H1 (cell line): Measurements from ENCODE around the gene SAMD14. TPM values are rescaled to one million over a fixed set of nuclear protein-coding genes. Genes with fewer than 3 reads are reported as not detected.

Experiments used
- CTCF ChIA-PET: fragments of 300-600 bp; sonication (Branson Sonifier 250); formaldehyde crosslinking; loops from one replicate; lab custom pipeline; 2021; ENCODE audit not compliant: partially characterized antibody; lab: Charles Lee
- POLR2A ChIA-PET: fragments of 300-600 bp; sonication (Branson Sonifier 250); formaldehyde crosslinking; loops from one replicate; lab custom pipeline; 2021; ENCODE audit warnings: inconsistent platforms; ENCODE audit not compliant: partially characterized antibody; lab: Charles Lee
- DNase-seq, 2 experiments: peaks; one replicate each; pipeline versions ENCODE4 v3.0.0 to v3.0.0-alpha.2; 2010 to 2022; ENCODE audit warnings: low spot score in 2 of 2, low read depth in 1 of 2, mixed read lengths in 1 of 2
- FAIRE-seq: peaks from 2 replicates; lab custom pipeline; 2011; peaks lifted over from hg19 to GRCh38; lab: Jason Lieb, UNC
- H2AFZ ChIP-seq: 2 replicates; pipeline ENCODE4 v1.8.1; 2012; ENCODE audit warnings: low read length, inconsistent platforms
- H2AK5ac ChIP-seq: 2 replicates; pipeline ENCODE4 v1.6.1; 2013; ENCODE audit warnings: low read depth, low read length
- H2BK120ac ChIP-seq: replicated peaks from 2 replicates; pipeline ENCODE3; 2013; ENCODE audit warnings: low read depth, low read length, inconsistent platforms
- H2BK12ac ChIP-seq: 2 replicates; pipeline ENCODE4 v1.6.1; 2013; ENCODE audit warnings: low read depth, low read length
- H2BK15ac ChIP-seq: 2 replicates; pipeline ENCODE4 v1.6.1; 2013; ENCODE audit warnings: low read length
- H2BK20ac ChIP-seq: 2 replicates; pipeline ENCODE4 v1.6.1; 2013; ENCODE audit warnings: low read length
- H2BK5ac ChIP-seq: 2 replicates; pipeline ENCODE4 v1.6.1; 2013; ENCODE audit warnings: low read depth, low read length
- H3K14ac ChIP-seq: 2 replicates; pipeline ENCODE4 v1.6.1; 2013; ENCODE audit warnings: inconsistent platforms; ENCODE audit not compliant: insufficient read length
- H3K18ac ChIP-seq: 2 replicates; pipeline ENCODE4 v1.6.1; 2013; ENCODE audit warnings: low read length; ENCODE audit errors: extremely low read depth
- H3K23ac ChIP-seq: 2 replicates; pipeline ENCODE4 v1.6.1; 2013; ENCODE audit warnings: inconsistent platforms; ENCODE audit not compliant: insufficient read length
- H3K23me2 ChIP-seq: 2 replicates; pipeline ENCODE4 v1.6.1; 2013; ENCODE audit warnings: low read depth, low read length
- H3K27ac ChIP-seq: 2 replicates; pipeline ENCODE4 v1.6.1; 2011; ENCODE audit warnings: low read depth, low read length, inconsistent platforms
- H3K27me3 ChIP-seq, 4 experiments: replicated peaks in 1 of 4; 1 replicate in 1 of 4; 2 replicates in 3 of 4; pipeline versions ENCODE4 v1.6.1 to v1.8.1; 2011 to 2013; ENCODE audit warnings: low read length in 3 of 4, mild to moderate bottlenecking in 3 of 4, inconsistent platforms in 2 of 4, mixed read lengths in 2 of 4, moderate library complexity in 1 of 4; ENCODE audit not compliant: control insufficient read depth in 3 of 4, insufficient read depth in 3 of 4; ENCODE audit errors: extremely low read depth in 1 of 4
- H3K36me3 ChIP-seq, 4 experiments: 2 replicates each; pipeline versions ENCODE4 v1.6.1 to v1.8.1; 2011 to 2013; ENCODE audit warnings: mild to moderate bottlenecking in 4 of 4, low read length in 3 of 4, moderate library complexity in 2 of 4, control low read depth in 1 of 4, inconsistent platforms in 1 of 4; ENCODE audit not compliant: insufficient read depth in 4 of 4, control insufficient read depth in 2 of 4
- H3K4ac ChIP-seq: replicated peaks from 2 replicates; pipeline ENCODE3; 2013; ENCODE audit warnings: low read length, low read depth, mixed read lengths, inconsistent platforms; ENCODE audit not compliant: insufficient read length
- H3K4me1 ChIP-seq, 4 experiments: replicated peaks in 1 of 4; 1 replicate in 1 of 4; 2 replicates in 3 of 4; pipeline versions ENCODE4 v1.6.1 to v1.8.1; 2011 to 2013; ENCODE audit warnings: low read length in 3 of 4, inconsistent platforms in 2 of 4, mixed read lengths in 1 of 4; ENCODE audit not compliant: insufficient read depth in 4 of 4, control insufficient read depth in 3 of 4
- H3K4me2 ChIP-seq, 2 experiments: 2 replicates each; pipeline versions ENCODE4 v1.6.1 to v1.8.1; 2011 to 2013; ENCODE audit warnings: low read depth in 2 of 2, low read length in 2 of 2, control low read depth in 1 of 2, inconsistent platforms in 1 of 2, mild to moderate bottlenecking in 1 of 2; ENCODE audit not compliant: insufficient read depth in 1 of 2
- H3K4me3 ChIP-seq, 4 experiments: fragments of 200-600, 300-600 bp in 1 of 4; sonication (generic), shearing (Covaris generic), sonication (Bioruptor Twin) in 1 of 4; 2 replicates each; pipeline versions ENCODE4 v1.5.1 to v1.8.1; 2011 to 2016; ENCODE audit warnings: low read length in 4 of 4, low read depth in 3 of 4, control low read depth in 2 of 4, inconsistent platforms in 2 of 4, mild to moderate bottlenecking in 2 of 4, mixed read lengths in 1 of 4, moderate library complexity in 1 of 4; ENCODE audit not compliant: insufficient read depth in 2 of 4; ENCODE audit errors: extremely low read depth in 1 of 4
- H3K56ac ChIP-seq: replicated peaks from 2 replicates; pipeline ENCODE3; 2013; ENCODE audit warnings: low read depth, mild to moderate bottlenecking, mixed read lengths, low read length, inconsistent platforms; ENCODE audit not compliant: insufficient read length
- H3K79me1 ChIP-seq: 2 replicates; pipeline ENCODE4 v1.6.1; 2013; ENCODE audit warnings: low read depth, low read length, control low read depth
- H3K79me2 ChIP-seq, 2 experiments: 2 replicates each; pipeline versions ENCODE4 v1.6.1 to v1.8.1; 2012 to 2013; ENCODE audit warnings: low read length in 2 of 2, mild to moderate bottlenecking in 2 of 2, inconsistent platforms in 1 of 2; ENCODE audit not compliant: insufficient read depth in 2 of 2, control insufficient read depth in 1 of 2
- H3K9ac ChIP-seq, 4 experiments: replicated peaks in 1 of 4; 1 replicate in 1 of 4; 2 replicates in 3 of 4; pipeline versions ENCODE4 v1.6.1 to v1.8.1; 2011 to 2013; ENCODE audit warnings: low read depth in 3 of 4, low read length in 3 of 4, control low read depth in 2 of 4, mild to moderate bottlenecking in 2 of 4, moderate library complexity in 2 of 4, inconsistent platforms in 1 of 4; ENCODE audit errors: extremely low read depth in 1 of 4
- H3K9me3 ChIP-seq, 2 experiments: 2 replicates each; pipeline versions ENCODE4 v1.6.1 to v1.8.1; 2012 to 2013; ENCODE audit warnings: mild to moderate bottlenecking in 2 of 2, moderate library complexity in 2 of 2, control low read depth in 1 of 2, inconsistent platforms in 1 of 2, low read depth in 1 of 2, low read length in 1 of 2, mixed read lengths in 1 of 2; ENCODE audit not compliant: insufficient read depth in 2 of 2
- H4K20me1 ChIP-seq, 2 experiments: replicated peaks in 1 of 2; 2 replicates each; pipeline versions ENCODE3 to v1.8.1; 2011 to 2013; ENCODE audit warnings: inconsistent platforms in 2 of 2, low read length in 2 of 2, mild to moderate bottlenecking in 1 of 2; ENCODE audit not compliant: insufficient read depth in 2 of 2, control insufficient read depth in 1 of 2
- H4K5ac ChIP-seq: 2 replicates; pipeline ENCODE4 v1.6.1; 2013; ENCODE audit warnings: low read length, low read depth, mixed read lengths, inconsistent platforms; ENCODE audit not compliant: insufficient read length
- H4K8ac ChIP-seq: 2 replicates; pipeline ENCODE4 v1.8.0; 2013; ENCODE audit warnings: mild to moderate bottlenecking, moderate library complexity, low read length, inconsistent platforms; ENCODE audit not compliant: insufficient read depth; ENCODE audit errors: extremely low read depth
- H4K91ac ChIP-seq: replicated peaks from 2 replicates; pipeline ENCODE3; 2013; ENCODE audit warnings: low read length, mixed read lengths, inconsistent platforms; ENCODE audit not compliant: insufficient read length
- ASH2L ChIP-seq: fragments of 200-600, 300-600 bp; sonication (generic); IDR thresholded peaks from one replicate; pipeline ENCODE4 v1.7.1; 2017; ENCODE audit warnings: low read length
- ATF3 ChIP-seq: IDR thresholded peaks from 2 replicates; pipeline ENCODE4 v1.6.1; 2011; ENCODE audit warnings: low read depth, mild to moderate bottlenecking, low read length; ENCODE audit not compliant: insufficient read depth
- CREB1 ChIP-seq: IDR thresholded peaks from 2 replicates; pipeline ENCODE4 v1.6.1; 2012; ENCODE audit warnings: inconsistent platforms
- HDAC2 ChIP-seq, 2 experiments: fragments of 300-600 bp in 1 of 2; sonication (generic) in 1 of 2; IDR thresholded peaks; 2 replicates each; pipeline ENCODE4 v1.6.1; 2011 to 2012; ENCODE audit warnings: low read depth in 2 of 2, low read length in 2 of 2, mild to moderate bottlenecking in 2 of 2, moderate library complexity in 2 of 2, borderline replicate concordance in 1 of 2, inconsistent platforms in 1 of 2
- JUND ChIP-seq: IDR thresholded peaks from 2 replicates; pipeline ENCODE4 v1.6.1; 2011; ENCODE audit warnings: mild to moderate bottlenecking, improper control_type of control experiment, low read length
- KDM1A ChIP-seq: fragments of 200-600, 300-600 bp; sonication (generic); IDR thresholded peaks from 2 replicates; pipeline ENCODE4 v1.7.1; 2016; ENCODE audit warnings: mild to moderate bottlenecking, low read length, borderline replicate concordance
- RFX5 ChIP-seq: IDR thresholded peaks from 2 replicates; pipeline ENCODE4 v1.6.1; 2011; ENCODE audit warnings: low read depth, low read length, improper control_type of control experiment, borderline replicate concordance
- SP4 ChIP-seq: IDR thresholded peaks from 2 replicates; pipeline ENCODE4 v1.6.1; 2012; ENCODE audit warnings: low read length, inconsistent platforms
- SRF ChIP-seq: IDR thresholded peaks from 2 replicates; pipeline ENCODE4 v1.6.1; 2011; ENCODE audit warnings: mild to moderate bottlenecking, low read depth, low read length, moderate library complexity
- WGBS, 2 experiments: shearing (Covaris generic) in 1 of 2; methylation state at CpG; one replicate each; pipeline versions ENCODE4 v1.1.6 to v1.1.7; 2013 to 2015; ENCODE audit warnings: low lambda C conversion rate in 2 of 2, mixed read lengths in 2 of 2, inconsistent platforms in 1 of 2, low coverage in 1 of 2, missing lambda C conversion rate in 1 of 2; ENCODE audit not compliant: insufficient replicate concordance in 2 of 2, insufficient coverage in 1 of 2, insufficient read length in 1 of 2; ENCODE audit errors: extremely low coverage in 1 of 2, missing lambda C conversion rate in 1 of 2; 5-methylcytosine and 5-hydroxymethylcytosine counted together
- polyA plus RNA-seq, 7 experiments: library from polyadenylated mRNA; depleted of rRNA in 3 of 7; stranded (reverse) in 5 of 7; unstranded in 2 of 7; fragments of >200 nt in 5 of 7; fragments of 200-250 nt in 2 of 7; gene quantifications; 1 replicate in 5 of 7; 2 replicates in 1 of 7; 4 replicates in 1 of 7; pipeline versions ENCODE4 v1.2.1 to v1.2.3, GENCODE V29; 2011 to 2013; ENCODE audit warnings: missing spikeins in 2 of 7, mixed read lengths in 2 of 7
- total RNA-seq: library from RNA; stranded (reverse); fragmentation: NEBNext Ultra II Directional; extraction: Animal tissue kit (Norgen Biotek cat#: 25700); gene quantifications from 2 replicates; pipeline ENCODE4 v1.2.1, GENCODE V29; 2021
- TF ChIP-seq, protein P1 (sequence below): IDR thresholded peaks from 2 replicates; pipeline ENCODE4 v1.6.1; 2011; ENCODE audit warnings: low read length, improper control_type of control experiment
- TF ChIP-seq, protein P2 (sequence below): IDR thresholded peaks from 2 replicates; pipeline ENCODE4 v1.6.1; 2012; ENCODE audit warnings: inconsistent platforms

The SAMD14 gene
- total and polyA plus RNA-seq, 2 of the 8 experiments (the other 6 are each of a cell fraction or from before 2014, with no cell fraction given), result 5.7 to 5.8 TPM

GRCh38 chr17:50096758-50097157 is 33.2 kb downstream of the SAMD14 start:
- Histone ChIP-seq H3K79me1 (peaks cover 3% of the 10 kb centered on the region), H3K4me3 (no peak overlapping the region), H3K9ac (no peak overlapping the region), H3K18ac (no peak overlapping the region), H4K91ac (no peak overlapping the region), H3K23ac (no peak overlapping the region), H3K4me1 (peaks cover 0 to 17% (median 14%) of the 10 kb centered on the region in 4 experiments; a peak in 6 of 7 replicates), H3K14ac (no peak overlapping the region), H4K20me1 (no peaks in the 10 kb centered on the region), H3K4ac (no peak overlapping the region), H3K79me2 (peaks cover 0 to 4% of the 10 kb centered on the region in 2 experiments; a peak in 1 of 4 replicates), H3K4me2 (no peak overlapping the region; a peak in 1 of 4 replicates), H2BK120ac (no peak overlapping the region), H2BK5ac (no peak overlapping the region), H2AK5ac (no peak overlapping the region), H3K56ac (no peak overlapping the region), H3K36me3 (peaks cover 0 to 9% (median 0%) of the 10 kb centered on the region in 4 experiments; a peak in 1 of 8 replicates), H3K23me2 (peaks cover 17% of the 10 kb centered on the region), H2BK12ac (no peak overlapping the region), H3K27ac (no peak overlapping the region), H2AFZ (no peak overlapping the region), H3K27me3 (peaks cover 0 to 3% (median 0%) of the 10 kb centered on the region in 4 experiments; a peak in 4 of 7 replicates), H2BK20ac (no peak overlapping the region), H2BK15ac (no peak overlapping the region), H4K5ac (no peak overlapping the region), H4K8ac (no peak overlapping the region), H3K9me3 (no peaks in the 10 kb centered on the region)
- ChIA-PET POLR2A (interaction anchor here (1.2 kb wide), 1 partner anchor 14 kb away, joined by 3 read pairs; no protein-coding TSS in a partner anchor), CTCF (interaction anchor here (0.8 to 15.7 kb wide), 7 partner anchors 9 to 300 kb away, joined by 3 to 412 read pairs (median 5); partner anchors contain the start of gene SGCA)
- no peak for DNase-seq
- no peak for FAIRE-seq
- WGBS, 2 experiments, result 80% methylated on average over 3 of the region's 3 CpGs; no CpG with 5 or more reads in 1 of the 2 experiments
- no peak for TF ChIP-seq JUND
- no peak for TF ChIP-seq SP4
- TF ChIP-seq, protein P1, sequence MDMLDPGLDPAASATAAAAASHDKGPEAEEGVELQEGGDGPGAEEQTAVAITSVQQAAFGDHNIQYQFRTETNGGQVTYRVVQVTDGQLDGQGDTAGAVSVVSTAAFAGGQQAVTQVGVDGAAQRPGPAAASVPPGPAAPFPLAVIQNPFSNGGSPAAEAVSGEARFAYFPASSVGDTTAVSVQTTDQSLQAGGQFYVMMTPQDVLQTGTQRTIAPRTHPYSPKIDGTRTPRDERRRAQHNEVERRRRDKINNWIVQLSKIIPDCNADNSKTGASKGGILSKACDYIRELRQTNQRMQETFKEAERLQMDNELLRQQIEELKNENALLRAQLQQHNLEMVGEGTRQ, result no peak
- no peak for TF ChIP-seq SRF
- no peak for TF ChIP-seq CREB1
- TF ChIP-seq RFX5, result no peak
- TF ChIP-seq KDM1A, result no peak
- TF ChIP-seq, protein P2, sequence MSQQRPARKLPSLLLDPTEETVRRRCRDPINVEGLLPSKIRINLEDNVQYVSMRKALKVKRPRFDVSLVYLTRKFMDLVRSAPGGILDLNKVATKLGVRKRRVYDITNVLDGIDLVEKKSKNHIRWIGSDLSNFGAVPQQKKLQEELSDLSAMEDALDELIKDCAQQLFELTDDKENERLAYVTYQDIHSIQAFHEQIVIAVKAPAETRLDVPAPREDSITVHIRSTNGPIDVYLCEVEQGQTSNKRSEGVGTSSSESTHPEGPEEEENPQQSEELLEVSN, result no peak
- no peak for TF ChIP-seq ASH2L
- TF ChIP-seq HDAC2 (IDR thresholded peaks at IDR 0.05; ENCODE audit: borderline replicate concordance in 1 of 2, low read depth in 2 of 2, low read length in 2 of 2), result no peak
- no peak for TF ChIP-seq ATF3
